ENCODE results near the gene PLAAT2. TPM values are rescaled to one million over a fixed set of nuclear protein-coding genes. Genes with fewer than 3 reads are reported as not detected.

Gene PLAAT2
- total RNA-seq, 1 donor from 2014 or later, result 0.25 TPM

Other genes with a start within 250 kb of the PLAAT2 start
- gene SLC22A9, start 193.6 kb downstream of the PLAAT2 start, total RNA-seq, result under 0.01 TPM
- gene PLAAT5, start 72.2 kb downstream of the PLAAT2 start, total RNA-seq, result 1.5 TPM
- not detected for gene LGALS12, start 57.3 kb downstream of the PLAAT2 start, total RNA-seq
- gene PLAAT4, start 26.6 kb downstream of the PLAAT2 start, total RNA-seq, result 3.0 TPM
- 3.7 TPM for gene PLAAT3, start 51.1 kb upstream of the PLAAT2 start, total RNA-seq
- gene ATL3, start 108.0 kb upstream of the PLAAT2 start, total RNA-seq, result 15.0 TPM
- 250 TPM for gene RTN3, start 118.1 kb upstream of the PLAAT2 start, total RNA-seq
- 66.1 TPM for gene ZFTA, start 205.4 kb upstream of the PLAAT2 start, total RNA-seq